Stimulated activated naive CD4-positive, alpha-beta T cell (primary cell): ENCODE data around the gene GLI3.

ENCODE experiments used
- DNase-seq, 6 experiments: peaks; one replicate each; lab custom pipeline; 2025; lab: John Stamatoyannopoulos, UW

GLI3 gene

DNA sequence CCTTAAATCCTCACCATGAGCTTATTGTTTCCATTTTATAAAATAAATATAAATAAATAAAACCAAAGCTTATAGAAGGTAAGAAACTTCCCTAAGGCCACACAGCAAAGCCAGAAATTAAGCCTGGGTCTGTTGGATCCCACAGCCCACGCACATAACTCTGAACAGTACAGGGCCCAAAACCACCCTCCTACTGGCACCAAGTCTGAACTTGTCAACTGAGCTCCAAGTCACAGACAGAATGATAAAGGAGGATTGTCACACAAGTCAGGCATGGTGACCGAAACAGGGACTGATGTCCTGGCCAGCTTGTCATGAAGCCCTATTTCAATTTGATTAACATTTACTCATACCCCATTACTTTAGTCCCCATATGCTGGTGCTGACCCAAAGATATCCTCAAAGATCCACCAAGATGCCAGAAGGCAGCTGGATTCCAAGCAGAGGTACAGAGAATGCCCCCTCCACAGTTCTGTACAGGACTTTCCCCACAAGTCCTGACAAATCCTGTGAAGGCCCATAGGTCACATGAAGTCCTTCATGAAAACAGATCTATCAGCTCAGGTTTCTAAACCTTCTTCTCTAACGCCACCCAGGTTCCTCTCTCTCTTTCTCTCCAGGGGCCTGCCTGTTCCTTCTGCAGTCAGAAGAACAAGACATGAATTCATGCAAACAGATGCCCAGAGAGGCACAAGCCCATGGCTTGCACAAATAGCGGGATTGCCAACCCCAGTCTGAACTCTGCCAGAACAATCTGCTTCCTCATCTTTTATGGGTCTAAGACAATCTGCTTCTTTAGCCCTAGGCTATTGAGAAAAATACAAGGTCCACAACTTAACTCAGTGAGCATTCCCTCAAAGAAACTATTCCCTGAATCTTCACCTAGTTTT lies 60.9 kb downstream of the GLI3 start:
- DNase-seq = no peak

DNA sequence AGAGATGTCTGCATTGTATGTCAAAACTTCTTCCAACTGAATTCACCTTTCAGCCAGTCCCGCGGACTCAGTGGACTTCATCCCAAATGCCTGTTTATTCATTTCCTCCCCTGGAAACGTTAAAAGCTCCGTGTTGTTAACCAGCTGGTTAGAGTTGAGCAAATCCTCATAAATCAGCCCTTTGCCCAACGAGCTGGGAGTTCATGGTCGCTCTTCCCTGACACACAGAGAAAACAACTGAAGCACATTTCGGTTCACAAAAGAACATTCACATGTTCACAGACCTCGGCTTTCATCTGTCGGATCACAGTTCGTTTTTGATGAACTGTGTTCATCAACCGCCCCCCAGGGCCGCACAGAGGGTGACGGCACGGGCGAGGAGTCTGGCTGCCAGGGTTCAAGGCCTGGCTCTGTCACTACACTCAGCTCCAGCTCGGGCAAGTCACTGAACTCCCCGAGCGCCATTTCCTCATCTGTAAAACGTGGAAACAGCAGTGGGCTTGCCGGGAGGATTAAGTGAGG lies 62.6 kb downstream of the GLI3 start:
- no peak for DNase-seq

DNA sequence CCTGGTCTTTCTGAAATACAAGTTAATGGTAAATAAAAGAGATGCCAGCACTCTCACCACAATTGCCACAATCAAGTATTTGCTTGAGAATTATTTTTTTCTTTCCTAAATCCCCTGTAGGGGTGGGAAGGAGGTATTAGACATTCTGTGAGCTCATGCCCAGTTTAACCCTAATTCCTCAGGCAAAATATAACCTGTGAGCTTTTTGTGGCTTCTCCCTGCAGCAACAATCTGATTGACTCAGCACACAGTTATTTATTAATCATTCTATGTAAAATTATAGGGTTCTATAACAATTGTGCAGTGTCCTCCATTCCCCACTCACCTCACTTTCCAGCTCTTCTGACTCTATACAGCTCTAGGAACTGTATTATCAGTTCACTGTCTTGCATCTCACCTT lies 66.3 kb downstream of the GLI3 start:
- DNase-seq = no peak

DNA sequence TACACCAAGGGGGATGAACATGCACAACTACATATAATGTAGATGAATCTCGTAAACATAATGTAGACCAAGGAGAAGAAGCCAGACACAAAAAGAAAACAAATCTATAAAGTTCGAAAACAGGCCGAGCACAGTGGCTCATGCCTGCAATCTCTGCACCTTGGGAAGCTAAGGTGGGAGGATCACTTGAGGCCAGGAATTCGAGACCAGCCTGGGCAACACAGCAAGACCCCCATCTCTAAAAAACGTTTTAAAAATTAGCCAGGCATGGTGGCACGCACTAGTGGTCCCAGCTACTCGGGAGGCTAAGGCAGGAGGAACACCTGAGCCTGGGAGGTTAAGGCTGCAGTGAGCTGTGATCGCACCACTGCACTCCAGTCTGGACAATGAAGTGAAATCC lies 68.5 kb downstream of the GLI3 start:
- no peak for DNase-seq

DNA sequence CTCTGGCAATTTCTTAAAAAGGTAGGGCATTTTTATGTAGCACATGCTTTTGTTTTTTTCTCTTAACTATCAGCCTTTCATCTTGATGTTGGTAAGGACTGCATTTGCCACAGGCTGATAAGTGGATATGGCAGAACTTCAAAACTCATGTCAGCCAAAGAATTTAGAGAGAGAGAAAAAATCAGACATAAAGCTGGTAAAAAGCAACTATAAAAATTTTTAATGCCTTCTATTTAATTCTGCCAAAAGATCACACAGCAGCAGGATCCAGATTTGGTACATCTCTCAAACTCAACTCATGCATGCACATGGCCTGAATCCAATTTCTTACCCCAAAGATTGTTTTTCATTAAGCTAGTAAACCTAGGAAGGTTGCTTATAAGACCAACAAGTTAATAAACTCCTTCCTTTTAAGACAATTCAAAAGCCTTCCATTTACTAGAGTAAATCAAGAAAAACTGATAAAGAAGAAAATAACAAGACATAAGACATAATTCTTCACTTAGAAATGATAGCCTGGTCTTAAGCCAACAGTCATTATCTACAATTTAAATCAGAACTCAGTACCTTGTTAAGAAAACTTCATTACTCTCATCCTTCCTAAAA lies 69.3 kb downstream of the GLI3 start:
- DNase-seq = no peak

DNA sequence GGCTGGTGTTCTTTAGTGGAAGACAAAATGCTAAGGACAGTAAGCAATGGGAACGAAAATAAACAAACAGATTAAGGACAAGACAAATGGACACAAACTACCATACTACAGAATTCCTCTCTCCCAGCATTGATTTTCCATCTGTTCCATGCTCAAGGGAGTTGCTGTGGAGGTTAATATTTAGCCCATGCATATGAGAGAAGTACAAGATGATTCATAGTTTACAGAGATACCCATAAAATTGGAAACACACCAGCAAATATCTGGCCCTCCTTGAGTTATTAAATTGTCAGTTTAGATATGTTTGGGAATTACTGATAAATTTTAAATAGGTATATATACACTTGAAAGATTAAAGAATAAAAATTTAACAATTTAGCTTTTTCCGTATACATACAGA lies 69.8 kb downstream of the GLI3 start:
- no peak for DNase-seq

DNA sequence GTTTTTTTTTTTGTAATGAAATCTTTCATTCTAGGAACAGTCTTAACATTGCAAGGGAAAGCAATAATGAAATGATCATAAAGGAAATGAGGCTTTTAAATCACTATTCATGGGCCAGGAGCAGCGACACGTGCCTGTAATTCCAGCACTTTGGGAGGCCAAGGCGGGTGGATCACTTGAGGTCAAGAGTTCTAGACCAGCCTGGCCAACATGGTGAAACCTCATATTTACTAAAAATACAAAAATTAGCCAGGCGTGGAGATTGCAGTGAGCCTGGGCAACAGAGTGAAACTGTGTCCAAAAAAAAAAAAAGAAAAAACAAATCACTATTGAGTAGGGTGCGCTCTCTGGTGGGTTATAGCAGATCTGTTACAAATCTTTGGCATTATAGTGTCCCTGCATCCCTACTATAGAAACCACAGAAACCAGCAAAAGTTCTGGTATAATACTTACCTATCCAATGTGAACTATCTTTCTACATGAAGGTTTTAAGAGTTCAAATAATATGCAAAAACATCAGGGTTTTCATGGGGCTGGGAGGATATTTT lies 72.1 kb downstream of the GLI3 start:
- DNase-seq = no peak

DNA sequence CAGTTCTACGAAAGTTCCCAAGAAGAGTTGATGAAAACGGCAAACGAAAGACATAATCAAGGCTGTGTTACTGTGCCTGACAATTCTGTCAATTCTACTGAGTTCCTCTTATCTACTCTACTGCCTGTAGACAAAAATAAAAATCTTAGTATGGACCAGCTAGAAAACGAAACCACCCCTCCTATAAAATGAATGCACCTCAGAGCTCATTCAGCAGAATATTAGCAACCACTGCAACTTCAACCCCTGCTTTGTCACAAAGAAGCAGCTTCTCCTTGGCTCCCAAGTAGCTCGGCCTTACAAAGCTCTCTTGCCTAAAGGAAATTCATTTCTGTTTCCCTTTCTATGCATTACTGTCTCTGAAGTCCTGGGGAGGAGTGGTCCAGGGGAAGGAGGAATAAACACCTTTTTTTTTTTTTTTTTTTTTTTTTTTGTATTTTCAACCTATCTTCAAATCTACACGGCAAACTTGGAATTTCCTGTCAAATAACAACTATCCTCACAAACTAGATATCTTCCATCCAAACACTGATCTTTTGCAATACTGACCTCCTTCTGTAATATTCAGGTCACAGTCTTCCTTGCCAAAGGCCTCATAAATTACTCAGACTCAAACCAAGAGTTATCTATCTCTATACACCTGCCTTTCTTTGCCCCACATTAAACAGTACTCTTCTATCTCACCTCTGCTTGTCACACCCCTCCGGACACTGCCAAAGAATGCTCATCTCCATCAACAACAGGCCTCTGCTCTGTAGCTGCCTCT lies 74.3 kb downstream of the GLI3 start:
- DNase-seq = no peak

DNA sequence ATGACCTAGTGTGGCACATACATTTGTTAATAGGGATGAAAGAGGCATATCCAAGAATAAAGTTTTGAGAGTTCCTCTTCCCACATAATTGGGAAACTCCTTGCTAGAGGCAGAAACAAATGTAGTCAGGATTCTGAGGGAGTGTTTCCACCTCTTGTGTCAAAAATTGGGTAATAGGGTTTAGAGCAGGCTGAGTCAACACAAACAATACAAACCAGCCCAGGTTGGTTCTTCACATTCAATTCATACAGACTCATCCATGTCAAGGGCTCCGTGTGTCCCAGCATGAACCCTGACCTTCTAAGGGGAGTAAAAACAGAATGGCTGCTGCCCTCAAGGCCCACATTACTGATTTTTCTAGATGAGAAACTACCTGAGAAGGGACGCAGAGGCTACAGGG lies 75.3 kb downstream of the GLI3 start:
- DNase-seq = no peak

DNA sequence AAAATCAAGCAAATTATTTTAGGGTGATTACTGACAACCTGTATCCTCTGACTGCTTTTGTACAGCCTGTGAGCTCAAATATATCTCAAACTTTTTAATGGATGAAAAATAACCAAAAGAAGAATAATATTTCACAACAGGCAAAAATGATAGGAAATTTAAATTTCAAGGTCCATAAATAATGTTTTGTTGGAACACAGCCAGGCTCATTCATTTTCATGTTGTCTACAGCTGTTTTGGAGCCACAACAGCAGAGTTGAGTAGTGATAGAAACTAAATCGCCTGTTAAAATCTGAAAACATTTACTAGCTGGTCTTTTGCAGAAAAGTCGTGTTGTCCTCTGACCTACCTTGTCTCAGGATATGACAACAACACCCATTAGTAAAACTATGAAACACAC lies 75.9 kb downstream of the GLI3 start:
- no peak for DNase-seq

DNA sequence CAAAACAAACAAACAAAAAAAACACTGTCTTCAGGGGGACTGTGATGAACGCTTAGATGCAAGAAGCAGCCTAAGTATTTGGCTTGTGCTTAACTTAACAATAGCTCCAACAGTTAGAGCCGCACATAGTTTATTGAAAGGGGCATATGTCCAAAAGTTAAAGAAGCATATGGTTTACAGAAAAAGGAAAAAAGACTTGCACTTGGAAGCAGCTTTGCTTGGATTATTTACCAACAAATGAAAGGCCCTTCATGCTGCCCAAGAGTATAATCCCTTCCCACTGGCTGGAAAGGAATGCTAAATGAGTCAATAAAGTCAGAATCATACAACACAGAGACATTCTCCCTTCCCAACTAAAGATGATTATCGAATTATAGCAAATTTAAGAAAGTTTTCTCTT lies 77.9 kb downstream of the GLI3 start:
- DNase-seq = no peak

DNA sequence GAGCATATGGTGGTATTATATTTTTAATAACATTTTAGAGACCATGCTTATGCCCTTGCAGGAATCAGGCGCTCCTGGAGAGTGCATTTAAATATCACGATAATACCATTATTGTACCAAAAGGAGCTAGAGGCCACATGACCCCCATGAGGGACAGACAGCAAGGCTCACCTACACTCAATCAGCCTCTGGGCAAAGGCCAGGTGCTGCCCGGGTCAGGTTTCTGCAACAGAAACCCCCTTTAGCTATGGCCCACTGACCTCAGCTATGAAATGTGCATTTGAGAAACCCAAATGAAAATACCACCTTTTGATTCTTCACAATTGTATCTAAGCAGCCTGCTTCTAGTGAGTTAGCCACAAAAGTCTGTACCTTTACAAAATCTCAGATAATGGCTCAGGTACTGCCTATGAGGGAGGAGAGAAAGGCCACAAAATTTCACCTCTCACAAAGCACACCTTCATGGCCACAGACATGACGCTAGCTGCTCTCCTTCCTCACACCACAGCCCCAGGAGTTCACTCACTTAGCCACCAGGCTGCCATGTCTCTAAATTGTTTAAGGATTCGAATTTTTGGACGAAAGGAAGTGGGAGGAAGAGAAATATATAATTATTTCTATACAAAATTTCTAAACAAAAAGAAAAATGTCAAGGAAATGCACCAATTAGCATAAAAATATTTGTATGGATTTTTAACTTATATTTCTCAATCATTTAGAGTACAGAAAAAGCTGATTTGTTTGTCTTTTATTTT lies 79.9 kb downstream of the GLI3 start:
- DNase-seq = no peak

DNA sequence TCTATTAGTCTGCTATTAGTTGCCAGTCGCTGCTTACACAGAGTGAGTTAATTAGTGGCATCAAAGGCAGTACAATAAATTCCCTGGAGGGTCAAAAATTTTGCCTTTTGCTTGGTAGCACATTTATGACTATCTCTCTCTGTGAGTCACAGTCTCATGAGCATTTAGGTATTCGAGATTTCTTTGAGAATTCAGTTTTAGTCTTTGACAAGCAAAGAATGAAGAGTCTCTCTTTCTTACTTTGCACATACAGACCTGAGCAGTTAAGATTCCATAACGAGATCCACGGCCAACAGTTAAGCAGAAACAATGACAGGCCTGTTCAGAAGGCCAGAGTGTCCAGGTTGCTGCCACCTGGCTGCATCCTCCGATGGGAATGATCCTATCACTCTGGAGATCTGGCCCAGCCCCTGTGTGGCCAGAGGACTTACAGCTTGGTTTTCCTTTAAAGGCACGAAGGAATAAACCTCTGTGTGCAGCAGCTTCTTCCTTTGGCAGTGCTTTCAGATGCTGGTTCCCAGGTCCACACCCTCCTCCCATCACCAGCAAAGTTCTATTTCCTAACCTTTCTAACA lies 80.6 kb downstream of the GLI3 start:
- no peak for DNase-seq

DNA sequence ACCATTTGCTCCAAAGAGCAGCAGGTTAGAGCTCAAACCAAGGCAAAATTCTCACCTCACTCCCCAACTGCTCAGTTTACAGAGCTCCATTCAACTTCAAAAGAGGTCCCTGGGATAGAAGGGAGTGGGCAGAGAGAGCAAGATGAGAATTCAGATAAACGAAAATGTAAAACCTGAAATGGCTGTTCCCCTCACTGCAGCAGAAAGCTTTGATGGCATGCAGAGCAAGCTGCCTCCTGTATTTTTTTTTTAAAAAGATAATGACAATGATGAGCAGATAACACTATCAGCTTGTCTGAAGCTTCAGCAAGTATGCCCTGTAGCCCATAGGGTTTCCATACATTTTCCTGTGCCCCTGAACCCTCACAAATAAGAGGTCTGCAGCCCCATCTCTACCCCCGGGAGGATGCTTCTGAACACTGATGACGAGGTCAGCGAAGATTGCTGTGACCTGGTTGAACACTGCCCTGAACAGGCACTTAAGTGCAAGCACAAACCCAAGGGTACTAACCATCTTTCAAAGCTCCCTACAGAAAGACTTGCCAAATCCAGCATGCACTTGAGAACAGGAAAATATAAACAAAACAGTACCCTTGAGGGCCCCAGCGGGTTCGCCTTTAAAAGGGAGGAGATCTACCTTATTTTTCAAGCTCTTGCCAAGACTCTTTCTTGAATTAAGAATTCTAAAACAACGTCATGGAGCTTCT lies 81.3 kb downstream of the GLI3 start:
- DNase-seq = no peak

DNA sequence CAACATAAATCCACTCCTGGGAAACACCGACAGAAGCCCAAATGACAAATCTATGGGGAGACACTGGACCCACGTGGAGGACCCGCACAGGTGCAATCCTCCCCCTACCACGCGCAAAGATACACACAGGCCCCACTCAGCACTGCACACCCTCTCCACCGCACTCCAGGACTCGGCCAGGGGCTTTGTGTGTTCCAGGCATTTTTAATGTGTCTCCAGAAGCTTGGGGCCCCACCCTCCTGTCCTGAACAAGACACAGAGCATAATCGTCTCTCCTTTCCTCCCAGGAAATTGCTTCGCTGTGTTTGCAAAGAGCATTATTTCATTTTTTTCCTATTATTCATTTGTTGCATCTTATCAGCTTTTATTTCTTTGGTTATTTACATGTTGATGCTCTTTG lies 82.8 kb downstream of the GLI3 start:
- DNase-seq = no peak

DNA sequence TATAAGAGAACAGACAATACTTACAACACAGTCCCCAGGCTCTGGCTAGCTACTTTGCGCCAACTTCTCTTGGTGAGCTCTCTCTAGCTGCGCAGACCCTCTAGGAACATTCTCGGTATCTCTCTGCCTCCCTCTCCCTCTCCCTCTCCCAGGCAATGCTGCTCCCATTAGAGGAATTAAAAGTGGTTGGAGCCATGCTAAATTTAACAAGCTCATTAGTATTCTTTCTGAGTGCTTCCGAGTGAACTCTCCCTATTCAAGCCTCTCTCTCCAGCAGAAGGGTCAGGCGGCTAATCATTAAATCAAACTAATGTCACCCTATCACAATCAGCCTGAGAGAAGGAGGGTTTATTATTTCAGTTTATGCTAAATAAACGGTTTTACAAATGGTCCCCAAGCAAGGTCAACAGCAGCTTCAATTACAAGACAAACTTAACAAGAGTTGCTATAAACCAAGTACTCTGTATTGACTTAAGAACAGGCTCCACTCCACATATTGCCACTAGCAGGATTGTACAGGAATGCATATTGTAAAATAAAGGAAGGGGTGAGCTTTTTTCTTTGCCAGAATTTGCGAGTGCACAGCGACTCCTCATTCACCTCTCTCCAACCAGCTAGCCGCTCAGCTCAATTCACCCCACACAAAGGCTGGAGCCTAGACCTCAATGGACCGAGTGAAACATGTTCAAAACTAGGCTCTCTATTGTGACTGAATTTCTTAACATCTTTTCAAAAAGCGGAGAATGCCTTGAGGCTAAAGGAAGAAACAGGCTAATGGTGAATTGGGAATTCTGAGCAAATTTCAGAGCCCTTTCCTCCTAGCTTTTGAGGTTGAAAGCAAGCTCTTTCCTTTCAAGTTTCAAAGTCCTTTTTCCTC lies 84.4 kb downstream of the GLI3 start:
- no peak for DNase-seq

DNA sequence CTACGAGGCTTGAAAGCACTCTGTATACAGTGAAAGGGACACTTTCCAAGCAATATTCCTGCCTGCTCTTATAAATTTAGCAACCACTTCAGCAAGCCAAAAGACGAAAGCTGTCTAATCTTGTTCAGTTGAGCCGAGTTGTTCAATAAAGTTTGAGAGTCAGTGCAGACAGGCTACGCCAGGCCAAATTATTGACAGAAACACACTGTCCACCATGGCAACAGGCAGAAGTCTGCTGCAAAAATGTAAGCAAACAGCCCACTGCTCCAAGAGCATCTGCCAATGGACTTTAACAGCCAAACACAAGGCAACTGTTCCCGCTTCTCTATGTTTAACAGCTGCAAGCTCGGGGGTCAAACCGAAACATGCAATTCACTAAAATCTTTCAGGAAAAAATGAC lies 85.7 kb downstream of the GLI3 start:
- no peak for DNase-seq

DNA sequence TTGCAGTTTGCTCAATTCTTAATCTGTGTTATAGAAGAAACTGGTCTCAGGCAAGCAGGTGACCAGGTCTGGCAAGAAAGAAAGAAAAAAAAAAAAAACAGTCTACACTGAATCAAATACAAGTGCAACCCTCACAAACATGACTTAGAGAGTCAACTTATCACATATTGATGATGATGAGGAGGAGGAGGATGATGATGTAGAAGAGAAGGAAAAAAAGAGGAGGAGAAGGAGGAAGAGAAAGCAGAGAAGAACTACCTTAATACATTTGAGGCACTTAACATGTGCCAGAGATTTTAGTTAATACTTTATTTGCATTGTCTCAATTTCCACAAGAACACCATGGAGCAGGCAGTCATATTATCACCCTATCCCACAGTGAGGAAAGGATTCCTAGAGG lies 91.5 kb downstream of the GLI3 start:
- no peak for DNase-seq

DNA sequence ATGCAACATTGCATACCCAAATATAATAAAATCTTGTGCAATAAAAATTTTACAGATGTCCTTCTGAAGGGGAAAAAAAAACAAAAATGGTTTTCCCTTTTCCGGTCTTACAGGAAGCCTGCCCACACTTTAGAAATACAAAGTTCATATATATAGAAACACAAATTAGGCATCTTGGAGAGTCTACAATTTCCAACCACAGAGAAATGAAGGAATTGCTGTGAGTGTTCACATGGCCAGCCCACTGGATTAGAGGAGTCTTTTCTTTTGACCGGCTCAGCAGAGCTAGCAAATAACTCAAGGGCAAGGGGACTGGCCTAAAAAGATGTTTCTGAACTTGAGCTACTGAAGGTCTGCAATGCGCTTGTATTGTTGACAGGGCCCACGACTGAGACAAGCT lies 92.4 kb downstream of the GLI3 start:
- no peak for DNase-seq
